DOHH2 (cell line): ENCODE measurements around the gene NOTCH1.

Experiments used
- EZH2phosphoT487 ChIP-seq: fragments of 200-600 bp; sonication (generic); IDR thresholded peaks from 2 replicates; pipeline ENCODE4 v1.6.1; 2017; ENCODE audit warnings: borderline replicate concordance, mild to moderate bottlenecking, antibody characterized with exemption, low read length, moderate library complexity, mixed read lengths
- TF ChIP-seq, protein P1 (sequence below): fragments of 200-600 bp; sonication (generic); IDR thresholded peaks from one replicate; pipeline ENCODE4 v1.5.1; 2014; ENCODE audit warnings: antibody characterized with exemption, mild to moderate bottlenecking, low read depth, low read length; ENCODE audit not compliant: poor library complexity, severe bottlenecking

DNA sequence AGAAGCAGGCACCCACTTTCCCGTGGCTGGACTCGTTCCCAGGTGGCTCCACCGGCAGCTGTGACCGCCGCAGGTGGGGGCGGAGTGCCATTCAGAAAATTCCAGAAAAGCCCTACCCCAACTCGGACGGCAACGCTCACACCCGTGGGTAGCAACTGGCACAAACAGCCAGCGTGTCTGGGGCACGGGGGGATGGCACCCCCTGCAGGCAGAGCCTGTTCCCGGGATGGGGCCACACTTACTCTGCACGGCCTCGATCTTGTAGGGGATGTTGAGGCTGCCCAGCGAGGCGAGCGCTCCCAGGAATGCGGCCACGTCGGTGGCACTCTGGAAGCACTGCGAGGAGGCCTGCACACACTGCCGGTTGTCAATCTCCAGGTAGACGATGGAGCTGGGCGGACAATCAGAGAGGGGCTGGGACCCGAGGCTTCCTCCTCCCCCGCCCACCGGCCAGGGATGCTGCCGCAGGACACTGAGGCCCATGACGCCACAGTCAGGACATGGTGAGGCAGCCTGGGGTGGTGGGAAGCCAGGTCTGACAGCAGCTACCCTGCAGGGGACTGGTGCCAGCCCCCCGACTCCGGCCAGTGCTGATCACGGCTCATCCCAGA lies 42.8 kb downstream of the NOTCH1 start:
- TF ChIP-seq, protein P1, sequence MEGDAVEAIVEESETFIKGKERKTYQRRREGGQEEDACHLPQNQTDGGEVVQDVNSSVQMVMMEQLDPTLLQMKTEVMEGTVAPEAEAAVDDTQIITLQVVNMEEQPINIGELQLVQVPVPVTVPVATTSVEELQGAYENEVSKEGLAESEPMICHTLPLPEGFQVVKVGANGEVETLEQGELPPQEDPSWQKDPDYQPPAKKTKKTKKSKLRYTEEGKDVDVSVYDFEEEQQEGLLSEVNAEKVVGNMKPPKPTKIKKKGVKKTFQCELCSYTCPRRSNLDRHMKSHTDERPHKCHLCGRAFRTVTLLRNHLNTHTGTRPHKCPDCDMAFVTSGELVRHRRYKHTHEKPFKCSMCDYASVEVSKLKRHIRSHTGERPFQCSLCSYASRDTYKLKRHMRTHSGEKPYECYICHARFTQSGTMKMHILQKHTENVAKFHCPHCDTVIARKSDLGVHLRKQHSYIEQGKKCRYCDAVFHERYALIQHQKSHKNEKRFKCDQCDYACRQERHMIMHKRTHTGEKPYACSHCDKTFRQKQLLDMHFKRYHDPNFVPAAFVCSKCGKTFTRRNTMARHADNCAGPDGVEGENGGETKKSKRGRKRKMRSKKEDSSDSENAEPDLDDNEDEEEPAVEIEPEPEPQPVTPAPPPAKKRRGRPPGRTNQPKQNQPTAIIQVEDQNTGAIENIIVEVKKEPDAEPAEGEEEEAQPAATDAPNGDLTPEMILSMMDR = peak; percentile 15
- no peak for TF ChIP-seq EZH2phosphoT487
